ENCODE results near the gene PSME3IP1.

- TF ChIP-seq, protein P1, sequence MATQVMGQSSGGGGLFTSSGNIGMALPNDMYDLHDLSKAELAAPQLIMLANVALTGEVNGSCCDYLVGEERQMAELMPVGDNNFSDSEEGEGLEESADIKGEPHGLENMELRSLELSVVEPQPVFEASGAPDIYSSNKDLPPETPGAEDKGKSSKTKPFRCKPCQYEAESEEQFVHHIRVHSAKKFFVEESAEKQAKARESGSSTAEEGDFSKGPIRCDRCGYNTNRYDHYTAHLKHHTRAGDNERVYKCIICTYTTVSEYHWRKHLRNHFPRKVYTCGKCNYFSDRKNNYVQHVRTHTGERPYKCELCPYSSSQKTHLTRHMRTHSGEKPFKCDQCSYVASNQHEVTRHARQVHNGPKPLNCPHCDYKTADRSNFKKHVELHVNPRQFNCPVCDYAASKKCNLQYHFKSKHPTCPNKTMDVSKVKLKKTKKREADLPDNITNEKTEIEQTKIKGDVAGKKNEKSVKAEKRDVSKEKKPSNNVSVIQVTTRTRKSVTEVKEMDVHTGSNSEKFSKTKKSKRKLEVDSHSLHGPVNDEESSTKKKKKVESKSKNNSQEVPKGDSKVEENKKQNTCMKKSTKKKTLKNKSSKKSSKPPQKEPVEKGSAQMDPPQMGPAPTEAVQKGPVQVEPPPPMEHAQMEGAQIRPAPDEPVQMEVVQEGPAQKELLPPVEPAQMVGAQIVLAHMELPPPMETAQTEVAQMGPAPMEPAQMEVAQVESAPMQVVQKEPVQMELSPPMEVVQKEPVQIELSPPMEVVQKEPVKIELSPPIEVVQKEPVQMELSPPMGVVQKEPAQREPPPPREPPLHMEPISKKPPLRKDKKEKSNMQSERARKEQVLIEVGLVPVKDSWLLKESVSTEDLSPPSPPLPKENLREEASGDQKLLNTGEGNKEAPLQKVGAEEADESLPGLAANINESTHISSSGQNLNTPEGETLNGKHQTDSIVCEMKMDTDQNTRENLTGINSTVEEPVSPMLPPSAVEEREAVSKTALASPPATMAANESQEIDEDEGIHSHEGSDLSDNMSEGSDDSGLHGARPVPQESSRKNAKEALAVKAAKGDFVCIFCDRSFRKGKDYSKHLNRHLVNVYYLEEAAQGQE (IDR thresholded peaks at IDR 0.05; ENCODE audit: low read depth): no peak
- TF ChIP-seq EGR1 (IDR thresholded peaks at IDR 0.05) (no peak), TEAD4 (IDR thresholded peaks at IDR 0.05) (no peak), EP300 (IDR thresholded peaks at IDR 0.05; ENCODE audit: borderline replicate concordance) (no peak), NFIC (IDR thresholded peaks at IDR 0.05) (no peak), FOXM1 (IDR thresholded peaks at IDR 0.05; ENCODE audit: borderline replicate concordance, low read depth) (no peak)
These were observed 49.5 kb upstream of the PSME3IP1 start for GRCh38 chr16:57235128-57236021.

Data from Ishikawa (cell line).